ENCODE measurements around the gene ARHGEF3.

The ARHGEF3 gene

GRCh38 chr3:56819016-56819809, 17.5 kb upstream of the ARHGEF3 start:
- no peak for DNase-seq

DNA sequence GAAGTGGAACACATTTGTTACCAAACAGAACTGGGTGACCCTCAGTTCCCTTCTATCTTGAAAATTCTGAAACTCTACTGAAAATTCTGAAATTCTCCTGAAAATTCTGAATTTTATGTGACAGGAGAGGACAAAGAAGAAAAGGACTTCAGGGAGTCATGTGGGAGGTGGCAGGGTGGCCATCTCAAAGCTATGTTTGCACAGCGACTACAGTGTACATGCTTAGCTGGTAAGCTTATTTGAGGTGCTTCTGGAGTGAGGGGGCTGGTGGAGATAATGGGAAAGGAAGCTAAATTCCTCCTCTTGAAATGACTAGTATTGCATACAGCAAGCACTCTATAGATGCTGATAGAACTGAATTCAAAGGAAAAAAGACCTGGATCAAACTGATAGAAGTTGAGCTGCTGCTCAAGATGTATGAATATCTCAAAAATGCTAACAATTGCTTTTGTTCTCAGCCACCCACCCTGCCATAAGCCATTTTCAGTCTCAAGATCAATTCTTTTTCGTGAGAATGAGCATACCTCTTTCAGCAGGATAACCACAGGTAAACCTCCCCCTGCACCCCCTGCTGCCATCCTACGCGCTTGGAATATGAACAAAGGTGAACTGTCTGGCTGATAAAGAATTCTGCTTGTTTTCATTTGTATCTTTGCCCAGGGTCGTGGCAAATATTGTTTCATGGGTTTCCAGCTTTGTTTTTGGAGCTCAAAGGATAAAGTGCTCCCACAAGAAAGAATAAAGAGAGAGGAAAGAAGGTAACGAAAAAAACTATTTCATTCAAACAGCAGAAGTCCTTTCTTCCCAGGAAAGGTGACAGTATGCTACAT, 16.6 kb upstream of the ARHGEF3 start:
- DNase-seq: no peak

GRCh38 chr3:56817646-56818045, 15.9 kb upstream of the ARHGEF3 start:
- no peak for DNase-seq

GRCh38 chr3:56816061-56816460, 14.3 kb upstream of the ARHGEF3 start:
- no peak for DNase-seq

- no peak for DNase-seq
These were observed 13.8 kb upstream of the ARHGEF3 start for GRCh38 chr3:56815589-56815988.

GRCh38 chr3:56813653-56813960, 11.9 kb upstream of the ARHGEF3 start:
- no peak for DNase-seq

DNA sequence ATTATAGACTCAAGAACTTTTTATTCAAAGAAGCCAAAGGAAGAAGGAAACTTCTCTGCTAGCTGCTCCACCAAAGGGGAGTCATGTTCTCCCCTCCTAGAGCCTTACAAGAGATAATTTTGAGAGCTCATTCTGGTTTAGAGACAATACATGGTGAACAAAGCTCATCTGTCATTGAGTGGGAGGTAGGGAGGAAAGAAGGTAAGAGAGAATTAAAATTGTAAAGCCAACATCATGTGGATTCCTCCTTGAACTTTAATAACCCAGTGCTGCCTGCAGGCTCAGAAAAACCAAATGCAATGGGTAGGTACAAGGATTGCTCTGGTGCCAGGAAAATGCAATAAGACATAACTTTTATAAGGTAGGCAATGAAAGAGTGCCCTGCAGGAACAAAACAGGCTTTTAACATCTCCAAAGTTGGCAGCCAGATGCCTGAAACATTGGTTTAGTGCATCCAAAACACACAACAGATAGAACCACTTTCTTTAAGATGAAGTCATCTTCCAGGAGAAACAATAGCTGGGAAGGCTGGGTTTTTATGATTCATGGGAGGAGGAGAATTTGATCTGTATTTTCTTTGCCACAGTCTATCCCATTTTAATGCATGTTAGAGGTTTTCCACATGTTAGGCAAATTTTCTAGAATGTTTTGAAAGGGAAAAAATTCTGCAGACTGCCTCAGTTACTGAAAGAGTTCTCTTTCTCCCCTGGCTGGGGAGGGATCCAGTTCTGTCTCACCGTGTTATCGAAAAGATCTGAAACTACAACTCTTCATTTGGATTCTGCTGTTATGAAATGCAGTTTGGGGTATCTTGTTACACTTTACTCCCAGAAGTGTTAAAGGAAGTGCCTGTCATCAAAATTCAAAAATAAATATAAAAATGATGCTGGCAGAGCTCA, 11.3 kb upstream of the ARHGEF3 start:
- DNase-seq: no peak

GRCh38 chr3:56811546-56812202, 9.9 kb upstream of the ARHGEF3 start:
- DNase-seq: no peak

GRCh38 chr3:56810577-56811545, 9.1 kb upstream of the ARHGEF3 start:
- no peak for DNase-seq

- DNase-seq: no peak
These were observed 4.7 kb upstream of the ARHGEF3 start for GRCh38 chr3:56806407-56806806.

DNA sequence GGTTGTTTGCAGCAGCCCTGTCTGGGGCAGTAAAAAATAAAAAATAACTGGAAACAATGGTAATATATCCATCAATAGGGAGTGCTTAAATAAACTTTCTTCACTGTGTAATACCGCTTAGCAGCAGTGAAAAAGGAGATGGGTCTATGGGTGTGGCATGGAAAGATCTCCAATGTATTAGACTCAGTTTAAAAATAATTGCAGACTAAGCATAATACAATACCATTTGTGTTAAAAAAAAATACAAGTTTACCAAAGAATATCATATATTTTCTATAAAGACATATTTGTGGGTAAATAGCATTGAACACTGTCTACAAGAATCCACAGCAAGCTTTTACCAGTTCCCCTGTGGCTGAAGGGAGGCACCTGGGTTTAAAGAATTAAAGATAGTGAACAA, 1.0 kb upstream of the ARHGEF3 start:
- DNase-seq: no peak

DNA sequence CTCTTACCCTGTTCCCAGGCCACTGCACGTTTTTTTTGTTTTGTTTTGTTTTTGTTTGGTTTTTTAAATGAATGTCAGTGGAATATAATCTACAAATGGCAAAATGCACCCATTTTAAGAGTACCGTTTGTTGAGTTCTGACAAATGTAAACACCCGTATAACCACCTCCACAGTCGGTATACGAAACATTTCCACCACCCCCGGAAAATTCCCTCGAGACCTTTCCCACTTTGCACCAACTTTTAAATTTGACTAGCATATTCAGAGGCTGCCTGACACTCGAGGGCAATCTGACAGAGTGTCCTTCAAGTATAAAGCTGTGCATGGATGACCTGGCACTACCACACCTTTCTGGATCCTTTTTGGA, 613 bp upstream of the ARHGEF3 start:
- no peak for DNase-seq

GRCh38 chr3:56800832-56801661, 702 bp downstream of the ARHGEF3 start:
- no peak for DNase-seq

DNA sequence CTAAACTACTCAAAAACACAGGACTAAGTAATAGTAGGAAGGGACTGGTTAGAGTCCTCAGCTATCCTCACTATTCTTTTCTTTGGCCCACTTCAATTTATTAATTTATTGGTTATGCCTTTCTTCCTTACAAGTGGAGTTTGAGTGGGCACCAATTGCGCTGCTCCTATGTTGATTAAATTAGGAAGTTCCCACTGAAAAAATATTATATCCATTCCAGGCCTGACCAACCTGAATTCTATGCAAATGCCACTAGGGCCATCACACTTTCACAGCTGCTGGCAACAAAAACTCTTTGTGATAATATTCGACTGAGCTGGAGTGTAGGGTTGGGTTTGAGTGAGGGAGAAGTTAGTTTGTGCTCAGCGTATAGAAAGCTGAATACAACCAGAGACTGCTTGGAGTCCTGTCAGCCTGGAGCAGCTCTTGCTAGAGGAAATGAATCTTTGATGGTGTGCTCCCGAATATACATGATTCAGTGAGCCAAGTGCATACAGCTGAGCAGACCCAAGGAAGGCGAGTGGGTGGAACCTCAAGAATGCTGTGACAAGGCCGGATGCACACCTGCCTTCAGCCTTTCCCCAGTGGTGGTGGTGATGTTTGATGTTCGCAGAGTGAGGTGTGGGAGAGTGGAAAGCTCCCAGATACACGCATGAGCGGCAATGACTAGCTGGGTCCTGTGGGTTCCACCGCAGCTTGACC, 1.5 kb downstream of the ARHGEF3 start:
- DNase-seq: no peak

DNA sequence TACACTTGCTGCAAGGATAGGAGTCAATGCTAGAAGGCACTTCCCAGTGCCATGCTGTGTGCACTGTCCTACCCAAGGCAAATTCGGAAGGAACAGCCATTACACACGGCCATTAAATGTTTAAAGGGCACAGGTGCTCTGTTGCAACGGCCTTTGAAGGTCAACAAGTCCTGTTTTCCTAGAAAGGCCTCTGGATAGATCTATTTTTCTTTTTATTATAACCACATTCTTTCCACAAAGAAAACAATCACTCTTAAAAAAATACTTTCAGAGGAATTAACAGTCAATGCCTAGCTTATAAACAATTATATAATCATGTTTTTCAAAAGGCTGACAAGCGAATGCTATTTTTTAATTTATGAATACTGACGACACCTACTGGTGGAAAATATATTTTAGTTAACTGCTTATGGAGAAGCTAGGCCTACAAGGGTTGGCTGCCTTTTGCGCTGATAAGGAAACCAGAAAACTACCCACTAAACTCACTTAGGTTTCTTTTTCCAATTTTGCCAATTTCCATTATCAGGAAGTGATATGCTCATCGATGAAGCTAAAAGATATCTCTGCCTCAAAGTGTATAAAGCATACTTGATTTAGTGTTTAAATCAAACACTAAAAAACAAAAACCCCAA, 2.4 kb downstream of the ARHGEF3 start:
- peak; percentile 88 for DNase-seq

GRCh38 chr3:56796996-56797395, 4.8 kb downstream of the ARHGEF3 start:
- DNase-seq: no peak

- DNase-seq: no peak
These were observed 5.5 kb downstream of the ARHGEF3 start for GRCh38 chr3:56796202-56796601.

DNA sequence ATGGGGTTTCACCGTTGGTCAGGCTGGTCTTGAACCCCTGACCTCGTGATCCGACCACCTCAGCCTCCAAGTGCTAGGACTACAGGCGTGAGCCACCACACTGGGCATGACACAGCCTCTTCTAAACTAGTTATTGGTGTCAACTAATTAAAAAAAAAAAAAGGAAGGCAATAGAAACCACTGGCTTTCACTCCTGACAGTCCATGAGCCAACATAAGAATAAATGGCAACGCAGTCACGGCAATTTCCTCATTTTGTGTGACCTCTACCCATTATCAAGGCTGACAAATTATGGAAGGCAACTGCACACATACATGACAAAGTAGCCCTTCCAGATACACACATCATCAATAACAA, 5.9 kb downstream of the ARHGEF3 start:
- no peak for DNase-seq

DNA sequence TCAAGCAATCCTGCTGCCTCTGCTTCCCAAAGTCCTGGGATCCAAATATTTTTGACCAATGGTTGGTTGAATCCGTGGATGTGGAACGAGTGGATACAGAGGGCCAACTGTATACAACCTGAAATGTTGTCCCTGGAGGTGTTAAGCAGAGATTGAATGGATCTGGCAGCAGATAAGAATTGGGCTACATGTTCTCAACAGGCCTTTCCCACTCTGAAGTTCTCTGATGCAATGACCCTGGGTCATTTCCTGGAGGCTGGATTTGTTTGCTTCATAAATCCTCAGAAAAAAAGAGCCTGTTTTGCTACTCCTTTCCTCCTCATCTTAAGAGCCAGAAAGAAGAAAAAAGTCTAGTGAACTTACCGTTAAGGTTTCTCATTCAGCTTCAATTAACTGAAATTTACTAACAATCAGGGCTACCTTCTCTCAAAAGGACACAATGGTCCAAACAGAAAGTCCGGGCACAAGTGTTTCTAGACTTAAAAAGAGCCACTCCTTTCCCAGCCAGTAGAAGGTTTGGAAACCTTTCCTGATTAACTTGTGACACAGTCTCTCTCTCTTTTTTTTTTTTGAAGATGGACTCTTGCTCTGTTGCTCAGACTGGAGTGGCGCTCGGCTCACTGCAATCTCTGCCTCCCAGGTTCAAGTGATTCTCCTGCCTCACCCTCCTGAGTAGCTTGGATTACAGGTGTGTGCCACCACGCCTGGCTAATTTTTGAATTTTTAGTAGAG, 6.5 kb downstream of the ARHGEF3 start:
- DNase-seq: no peak

Measured in KG1 (cell line).